GM21576 (cell line): ENCODE data around the gene TNRC6C.

ENCODE experiments used
- ATAC-seq: cut with Tn5 transposase; IDR thresholded peaks from one replicate; pipeline ENCODE4 v1.9.1; 2021; ENCODE audit warnings: mild to moderate bottlenecking, moderate library complexity; ENCODE audit not compliant: unreplicated experiment

The TNRC6C gene

GRCh38 chr17:78146881-78147280, 188.4 kb downstream of the TNRC6C start:
- no peak for ATAC-seq

GRCh38 chr17:78147315-78147998, 189.0 kb downstream of the TNRC6C start:
- peak; percentile 46 for ATAC-seq

GRCh38 chr17:78148286-78149016, 189.9 kb downstream of the TNRC6C start:
- ATAC-seq: no peak

GRCh38 chr17:78151514-78152008, 193.1 kb downstream of the TNRC6C start:
- ATAC-seq: no peak

- ATAC-seq: peak; percentile 58
These were observed 196.7 kb downstream of the TNRC6C start for GRCh38 chr17:78154903-78155811.
